SK-N-SH treated with all-trans-retinoic acid at 6 μM for 48 hours (cell line): Measurements from ENCODE around the gene TCL1A.

Source experiments
- ATAC-seq: fragments of 200-7000 bp; cut with Tn5 transposase; 3 replicates; pipeline ENCODE4 v1.9.1; 2020; ENCODE audit warnings: mild to moderate bottlenecking, moderate library complexity
- ARNTL ChIP-seq: fragments of 450-650 bp; formaldehyde crosslinking; IDR thresholded peaks from 2 replicates; pipeline ENCODE4 v1.5.0; 2020; ENCODE audit warnings: low read depth, mild to moderate bottlenecking, moderate library complexity, borderline replicate concordance
- BACH2 ChIP-seq: fragments of 250-450 bp; sonication (Bioruptor Pico); IDR thresholded peaks from 2 replicates; pipeline ENCODE4 v1.9.0; 2021; ENCODE audit warnings: mild to moderate bottlenecking, borderline replicate concordance
- CSRNP3 ChIP-seq: fragments of 250-450 bp; sonication (Bioruptor Pico); IDR thresholded peaks from 2 replicates; pipeline ENCODE4 v1.5.1; 2021; ENCODE audit warnings: mild to moderate bottlenecking, moderate library complexity
- GLIS3 ChIP-seq: fragments of 250-450 bp; sonication (Bioruptor Pico); IDR thresholded peaks from 2 replicates; pipeline ENCODE4 v1.5.0; 2020; ENCODE audit warnings: mild to moderate bottlenecking, moderate library complexity
- ISL1 ChIP-seq: fragments of 250-450 bp; sonication (Bioruptor Pico); IDR thresholded peaks from 2 replicates; pipeline ENCODE4 v2.1.2; 2022; ENCODE audit warnings: mild to moderate bottlenecking, moderate library complexity
- OSR1 ChIP-seq: fragments of 250-450 bp; sonication (Bioruptor Pico); IDR thresholded peaks from 2 replicates; pipeline ENCODE4 v1.8.0; 2022; ENCODE audit warnings: moderate library complexity, mild to moderate bottlenecking, inconsistent platforms
- PATZ1 ChIP-seq: fragments of 250-450 bp; sonication (Bioruptor Pico); IDR thresholded peaks from 2 replicates; pipeline ENCODE4 v1.8.0; 2020; ENCODE audit warnings: mild to moderate bottlenecking, moderate library complexity, borderline replicate concordance
- RARB ChIP-seq: fragments of 250-450 bp; sonication (Bioruptor Pico); IDR thresholded peaks from 2 replicates; pipeline ENCODE4 v1.8.0; 2021; ENCODE audit warnings: mild to moderate bottlenecking, moderate library complexity
- TCF4 ChIP-seq: fragments of 250-450 bp; sonication (Bioruptor Pico); IDR thresholded peaks from 2 replicates; pipeline ENCODE4 v1.8.0; 2021; ENCODE audit warnings: mild to moderate bottlenecking, moderate library complexity, borderline replicate concordance
- TOX ChIP-seq: fragments of 250-450 bp; sonication (Bioruptor Pico); IDR thresholded peaks from 2 replicates; pipeline ENCODE4 v1.8.0; 2021; ENCODE audit warnings: mild to moderate bottlenecking, moderate library complexity, borderline replicate concordance
- ZC3H10 ChIP-seq: fragments of 250-450 bp; sonication (Bioruptor Pico); IDR thresholded peaks from 2 replicates; pipeline ENCODE4 v1.5.1; 2021; ENCODE audit warnings: mild to moderate bottlenecking, moderate library complexity
- ZFP3 ChIP-seq: fragments of 250-450 bp; sonication (Bioruptor Pico); IDR thresholded peaks from 2 replicates; pipeline ENCODE4 v1.5.0; 2020; ENCODE audit warnings: mild to moderate bottlenecking, moderate library complexity
- ZFP30 ChIP-seq: fragments of 450-650 bp; formaldehyde crosslinking; IDR thresholded peaks from 2 replicates; pipeline ENCODE4 v1.5.0; 2022; ENCODE audit warnings: mild to moderate bottlenecking, moderate library complexity
- ZNF565 ChIP-seq: fragments of 450-650 bp; formaldehyde crosslinking; conservative IDR thresholded peaks from 2 replicates; pipeline ENCODE4 v1.5.0; 2020; ENCODE audit warnings: low read depth, mild to moderate bottlenecking, moderate library complexity
- ZNF70 ChIP-seq: fragments of 450-650 bp; formaldehyde crosslinking; IDR thresholded peaks from 2 replicates; pipeline ENCODE4 v1.5.0; 2020; ENCODE audit warnings: mild to moderate bottlenecking, moderate library complexity
- ZNF8 ChIP-seq: fragments of 450-650 bp; formaldehyde crosslinking; IDR thresholded peaks from 2 replicates; pipeline ENCODE4 v1.5.0; 2020; ENCODE audit warnings: mild to moderate bottlenecking, moderate library complexity
- TF ChIP-seq, protein P1 (sequence below): fragments of 250-450 bp; sonication (Bioruptor Pico); IDR thresholded peaks from 2 replicates; pipeline ENCODE4 v1.5.1; 2020; ENCODE audit warnings: low read depth, mild to moderate bottlenecking, moderate library complexity
- TF ChIP-seq, protein P2 (sequence below): fragments of 250-450 bp; sonication (Bioruptor Pico); IDR thresholded peaks from 2 replicates; pipeline ENCODE4 v1.8.0; 2021; ENCODE audit warnings: low read depth, mild to moderate bottlenecking, moderate library complexity, borderline replicate concordance
- TF ChIP-seq, protein P3 (sequence below): fragments of 250-450 bp; sonication (Bioruptor Pico); IDR thresholded peaks from 2 replicates; pipeline ENCODE4 v1.5.0; 2020; ENCODE audit warnings: mild to moderate bottlenecking, moderate library complexity

TCL1A gene

DNA sequence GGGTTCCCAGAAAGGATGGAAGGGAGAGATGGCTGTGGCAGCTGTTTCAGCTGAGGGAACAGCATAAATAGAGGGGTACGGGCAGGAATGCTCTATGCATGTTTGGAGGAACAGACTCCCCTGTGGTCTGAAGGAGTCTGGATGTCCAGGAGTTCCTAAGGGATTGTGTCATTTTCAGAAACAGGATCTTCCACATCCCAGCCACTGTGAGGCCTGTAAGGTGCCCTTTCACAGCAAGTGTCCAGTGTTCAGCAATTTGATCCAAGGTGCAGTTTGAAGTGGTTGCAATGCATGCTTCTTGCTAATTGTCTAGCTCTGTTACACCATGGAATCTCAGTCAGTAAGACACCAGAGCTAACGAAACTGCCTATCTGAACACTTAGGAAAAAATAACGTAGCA, 46.7 kb upstream of the TCL1A start (continued):
- TF ChIP-seq CSRNP3 = no peak
- TF ChIP-seq, all 23 proteins: peak for 0

DNA sequence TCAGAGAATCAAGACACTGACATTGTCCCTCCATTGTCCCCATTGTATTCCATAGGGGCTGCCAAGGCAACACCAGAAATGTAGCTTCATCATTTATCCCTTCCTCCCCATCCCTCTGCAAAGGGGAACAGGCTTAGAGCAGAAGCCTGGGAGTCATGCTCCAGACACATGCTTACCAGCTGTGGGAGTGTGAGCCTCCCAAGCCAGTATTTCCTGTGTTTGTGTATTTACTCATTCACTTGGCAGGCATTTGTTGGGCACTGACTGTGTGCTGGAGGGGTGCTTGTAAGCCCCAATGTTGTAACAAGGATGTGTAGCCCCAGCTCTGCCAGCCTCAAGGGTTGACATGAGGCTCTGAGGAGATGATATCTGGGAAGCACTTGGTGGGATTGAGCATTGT, 46.0 kb upstream of the TCL1A start:
- no peak for ATAC-seq
- TF ChIP-seq ZNF565 (CRISPR knock-in tag) (no peak), OSR1 (CRISPR knock-in tag) (no peak), ZNF8 (CRISPR knock-in tag) (no peak), ISL1 (CRISPR knock-in tag) (no peak), ZFP30 (CRISPR knock-in tag) (no peak), ZFP3 (CRISPR knock-in tag) (no peak), CSRNP3 (no peak), BACH2 (CRISPR knock-in tag) (no peak), ZNF70 (CRISPR knock-in tag) (no peak), ZC3H10 (no peak)
- TF ChIP-seq, protein P1, sequence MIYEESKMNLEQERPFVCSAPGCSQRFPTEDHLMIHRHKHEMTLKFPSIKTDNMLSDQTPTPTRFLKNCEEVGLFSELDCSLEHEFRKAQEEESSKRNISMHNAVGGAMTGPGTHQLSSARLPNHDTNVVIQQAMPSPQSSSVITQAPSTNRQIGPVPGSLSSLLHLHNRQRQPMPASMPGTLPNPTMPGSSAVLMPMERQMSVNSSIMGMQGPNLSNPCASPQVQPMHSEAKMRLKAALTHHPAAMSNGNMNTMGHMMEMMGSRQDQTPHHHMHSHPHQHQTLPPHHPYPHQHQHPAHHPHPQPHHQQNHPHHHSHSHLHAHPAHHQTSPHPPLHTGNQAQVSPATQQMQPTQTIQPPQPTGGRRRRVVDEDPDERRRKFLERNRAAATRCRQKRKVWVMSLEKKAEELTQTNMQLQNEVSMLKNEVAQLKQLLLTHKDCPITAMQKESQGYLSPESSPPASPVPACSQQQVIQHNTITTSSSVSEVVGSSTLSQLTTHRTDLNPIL = no peak
- TF ChIP-seq, protein P2, sequence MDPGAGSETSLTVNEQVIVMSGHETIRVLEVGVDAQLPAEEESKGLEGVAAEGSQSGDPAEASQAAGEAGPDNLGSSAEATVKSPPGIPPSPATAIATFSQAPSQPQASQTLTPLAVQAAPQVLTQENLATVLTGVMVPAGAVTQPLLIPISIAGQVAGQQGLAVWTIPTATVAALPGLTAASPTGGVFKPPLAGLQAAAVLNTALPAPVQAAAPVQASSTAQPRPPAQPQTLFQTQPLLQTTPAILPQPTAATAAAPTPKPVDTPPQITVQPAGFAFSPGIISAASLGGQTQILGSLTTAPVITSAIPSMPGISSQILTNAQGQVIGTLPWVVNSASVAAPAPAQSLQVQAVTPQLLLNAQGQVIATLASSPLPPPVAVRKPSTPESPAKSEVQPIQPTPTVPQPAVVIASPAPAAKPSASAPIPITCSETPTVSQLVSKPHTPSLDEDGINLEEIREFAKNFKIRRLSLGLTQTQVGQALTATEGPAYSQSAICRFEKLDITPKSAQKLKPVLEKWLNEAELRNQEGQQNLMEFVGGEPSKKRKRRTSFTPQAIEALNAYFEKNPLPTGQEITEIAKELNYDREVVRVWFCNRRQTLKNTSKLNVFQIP (CRISPR knock-in tag) = no peak
- TF ChIP-seq, protein P3, sequence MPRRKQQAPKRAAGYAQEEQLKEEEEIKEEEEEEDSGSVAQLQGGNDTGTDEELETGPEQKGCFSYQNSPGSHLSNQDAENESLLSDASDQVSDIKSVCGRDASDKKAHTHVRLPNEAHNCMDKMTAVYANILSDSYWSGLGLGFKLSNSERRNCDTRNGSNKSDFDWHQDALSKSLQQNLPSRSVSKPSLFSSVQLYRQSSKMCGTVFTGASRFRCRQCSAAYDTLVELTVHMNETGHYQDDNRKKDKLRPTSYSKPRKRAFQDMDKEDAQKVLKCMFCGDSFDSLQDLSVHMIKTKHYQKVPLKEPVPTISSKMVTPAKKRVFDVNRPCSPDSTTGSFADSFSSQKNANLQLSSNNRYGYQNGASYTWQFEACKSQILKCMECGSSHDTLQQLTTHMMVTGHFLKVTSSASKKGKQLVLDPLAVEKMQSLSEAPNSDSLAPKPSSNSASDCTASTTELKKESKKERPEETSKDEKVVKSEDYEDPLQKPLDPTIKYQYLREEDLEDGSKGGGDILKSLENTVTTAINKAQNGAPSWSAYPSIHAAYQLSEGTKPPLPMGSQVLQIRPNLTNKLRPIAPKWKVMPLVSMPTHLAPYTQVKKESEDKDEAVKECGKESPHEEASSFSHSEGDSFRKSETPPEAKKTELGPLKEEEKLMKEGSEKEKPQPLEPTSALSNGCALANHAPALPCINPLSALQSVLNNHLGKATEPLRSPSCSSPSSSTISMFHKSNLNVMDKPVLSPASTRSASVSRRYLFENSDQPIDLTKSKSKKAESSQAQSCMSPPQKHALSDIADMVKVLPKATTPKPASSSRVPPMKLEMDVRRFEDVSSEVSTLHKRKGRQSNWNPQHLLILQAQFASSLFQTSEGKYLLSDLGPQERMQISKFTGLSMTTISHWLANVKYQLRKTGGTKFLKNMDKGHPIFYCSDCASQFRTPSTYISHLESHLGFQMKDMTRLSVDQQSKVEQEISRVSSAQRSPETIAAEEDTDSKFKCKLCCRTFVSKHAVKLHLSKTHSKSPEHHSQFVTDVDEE (CRISPR knock-in tag) = no peak

DNA sequence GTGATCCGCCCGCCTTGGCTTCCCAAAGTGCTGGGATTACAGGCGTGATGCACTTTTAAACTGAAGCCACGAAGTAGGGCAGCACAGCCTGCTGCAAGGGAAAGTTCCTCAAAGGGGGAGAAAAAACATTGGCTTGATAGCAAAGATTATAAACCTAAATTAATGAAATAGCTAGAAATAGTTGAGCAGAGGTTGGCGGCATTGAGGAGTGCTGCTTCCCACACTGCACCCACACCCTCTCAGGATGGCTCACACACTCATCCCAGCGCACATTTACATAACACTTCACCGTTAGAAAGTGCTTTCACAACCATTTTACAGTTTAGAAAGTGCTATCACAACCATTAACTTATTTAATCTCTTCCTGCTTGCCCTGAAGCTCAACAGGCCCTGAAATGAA, 44.4 kb upstream of the TCL1A start:
- no peak for TF ChIP-seq RARB (CRISPR knock-in tag)
- TF ChIP-seq ARNTL (CRISPR knock-in tag) = no peak
- no peak for TF ChIP-seq CSRNP3
- TF ChIP-seq TOX (CRISPR knock-in tag) = no peak
- no peak for TF ChIP-seq PATZ1 (CRISPR knock-in tag)
- no peak for TF ChIP-seq TCF4 (CRISPR knock-in tag)
- TF ChIP-seq, protein P2 (CRISPR knock-in tag) = no peak
- no peak for TF ChIP-seq ZNF565 (CRISPR knock-in tag)
- TF ChIP-seq, protein P3 (CRISPR knock-in tag) = no peak
- TF ChIP-seq ZNF8 (CRISPR knock-in tag) = no peak
- TF ChIP-seq ZNF70 (CRISPR knock-in tag) = no peak
- TF ChIP-seq ISL1 (CRISPR knock-in tag) = no peak
- TF ChIP-seq ZFP3 (CRISPR knock-in tag) = no peak
- no peak for TF ChIP-seq GLIS3 (CRISPR knock-in tag)
- no peak for TF ChIP-seq OSR1 (CRISPR knock-in tag)
- ATAC-seq = no peak
